Trophoblast cell (in vitro differentiated cells and primary cell): ENCODE measurements around the gene ZSCAN12.

ENCODE experiments used
- DNase-seq, 2 donors: peaks; one replicate each; pipeline ENCODE4 v3.0.0-alpha.2; 2016
- H2AFZ ChIP-seq: 2 replicates; pipeline ENCODE4 v1.6.1; 2013; ENCODE audit warnings: low read length, moderate library complexity, mild to moderate bottlenecking; ENCODE audit not compliant: insufficient read depth, poor library complexity
- H2AK5ac ChIP-seq: 2 replicates; pipeline ENCODE4 v1.6.1; 2013; ENCODE audit warnings: mild to moderate bottlenecking, low read length
- H2BK120ac ChIP-seq: 2 replicates; pipeline ENCODE4 v1.6.1; 2013; ENCODE audit warnings: low read length, mild to moderate bottlenecking, moderate library complexity; ENCODE audit not compliant: insufficient read depth, poor library complexity
- H2BK12ac ChIP-seq: 2 replicates; pipeline ENCODE4 v1.6.1; 2013; ENCODE audit warnings: mild to moderate bottlenecking, low read length, moderate library complexity
- H2BK5ac ChIP-seq: 2 replicates; pipeline ENCODE4 v1.6.1; 2013; ENCODE audit warnings: low read length, low read depth, moderate library complexity, mild to moderate bottlenecking; ENCODE audit not compliant: poor library complexity
- H3K14ac ChIP-seq: 2 replicates; pipeline ENCODE4 v1.6.1; 2013; ENCODE audit warnings: mild to moderate bottlenecking, low read length
- H3K18ac ChIP-seq: 2 replicates; pipeline ENCODE4 v1.6.1; 2013; ENCODE audit warnings: mild to moderate bottlenecking, low read length
- H3K23ac ChIP-seq: 2 replicates; pipeline ENCODE4 v1.6.1; 2013; ENCODE audit warnings: low read length
- H3K27ac ChIP-seq: 2 replicates; pipeline ENCODE4 v1.5.1; 2013; ENCODE audit warnings: low read depth, mild to moderate bottlenecking, inconsistent platforms, low read length, moderate library complexity
- H3K27me3 ChIP-seq: 2 replicates; pipeline ENCODE4 v1.6.1; 2013; ENCODE audit warnings: inconsistent platforms, mild to moderate bottlenecking, low read length, moderate library complexity; ENCODE audit not compliant: insufficient read depth
- H3K36me3 ChIP-seq, 2 experiments: 1 replicate in 1 of 2; 2 replicates in 1 of 2; pipeline ENCODE4 v1.6.1; 2013; ENCODE audit warnings: low read length in 2 of 2, mild to moderate bottlenecking in 2 of 2, moderate library complexity in 1 of 2; ENCODE audit not compliant: insufficient read depth in 2 of 2, control insufficient read depth in 1 of 2
- H3K4ac ChIP-seq: 2 replicates; pipeline ENCODE4 v1.6.1; 2013; ENCODE audit warnings: low read depth, mild to moderate bottlenecking, low read length, moderate library complexity
- H3K4me1 ChIP-seq, 2 experiments: 1 replicate in 1 of 2; 2 replicates in 1 of 2; pipeline ENCODE4 v1.6.1; 2013; ENCODE audit warnings: low read length in 2 of 2, mild to moderate bottlenecking in 2 of 2, moderate library complexity in 1 of 2; ENCODE audit not compliant: insufficient read depth in 2 of 2, control insufficient read depth in 1 of 2
- H3K4me2 ChIP-seq: 2 replicates; pipeline ENCODE4 v1.6.1; 2013; ENCODE audit warnings: inconsistent platforms, mild to moderate bottlenecking, low read length, moderate library complexity
- H3K4me3 ChIP-seq: 2 replicates; pipeline ENCODE4 v1.5.1; 2013; ENCODE audit warnings: mild to moderate bottlenecking, low read depth, low read length, inconsistent platforms
- H3K79me1 ChIP-seq: one replicate; pipeline ENCODE4 v1.6.1; 2013; ENCODE audit warnings: low read length
- H3K79me2 ChIP-seq: 2 replicates; pipeline ENCODE4 v1.6.1; 2013; ENCODE audit warnings: low read length, mild to moderate bottlenecking; ENCODE audit not compliant: control insufficient read depth, insufficient read depth, poor library complexity
- H3K9ac ChIP-seq: 2 replicates; pipeline ENCODE4 v1.6.1; 2013; ENCODE audit warnings: mild to moderate bottlenecking, low read length
- H3K9me3 ChIP-seq: 2 replicates; pipeline ENCODE4 v1.6.1; 2013; ENCODE audit warnings: low read depth, mild to moderate bottlenecking, control low read depth, inconsistent platforms, low read length; ENCODE audit not compliant: insufficient read depth
- H4K12ac ChIP-seq: 2 replicates; pipeline ENCODE4 v1.6.1; 2013; ENCODE audit warnings: low read depth, mild to moderate bottlenecking, low read length, moderate library complexity
- H4K8ac ChIP-seq: 2 replicates; pipeline ENCODE4 v1.6.1; 2013; ENCODE audit warnings: low read depth, mild to moderate bottlenecking, low read length, moderate library complexity
- H4K91ac ChIP-seq: one replicate; pipeline ENCODE4 v1.6.1; 2013; ENCODE audit warnings: low read depth, mild to moderate bottlenecking, low read length, moderate library complexity
- WGBS: extraction: QIAGEN DNeasy Blood & Tissue Kit; methylation state at CpG from one replicate; pipeline ENCODE4 v1.1.7; 2013; ENCODE audit warnings: missing lambda C conversion rate; ENCODE audit not compliant: insufficient read length, insufficient coverage; ENCODE audit errors: extremely low coverage; 5-methylcytosine and 5-hydroxymethylcytosine counted together

Gene ZSCAN12

GRCh38 chr6:28355743-28356665, 43.5 kb downstream of the ZSCAN12 start:
- DNase-seq = peak; percentile 72 to 94
- Histone ChIP-seq H3K79me1 (no peaks in the 10 kb centered on the region), H2BK5ac (no peak overlapping the region), H3K9me3 (peaks cover 6% of the 10 kb centered on the region), H3K18ac (peak overlapping the region; percentile 3), H2BK12ac (no peak overlapping the region), H3K4me3 (no peak overlapping the region), H3K14ac (no peak overlapping the region), H2BK120ac (no peak overlapping the region), H3K27ac (no peak overlapping the region), H4K12ac (peak overlapping the region; percentile 46), H3K4ac (no peak overlapping the region), H4K8ac (peak overlapping the region; percentile 36), H3K4me2 (peak overlapping the region; percentile 55), H3K27me3 (no peaks in the 10 kb centered on the region), H3K23ac (no peak overlapping the region), H3K79me2 (no peaks in the 10 kb centered on the region), H2AK5ac (peak overlapping the region; percentile 15), H2AFZ (no peak overlapping the region), H3K36me3 (peaks cover 0 to 10% of the 10 kb centered on the region in 2 experiments), H4K91ac (no peak overlapping the region), H3K9ac (no peak overlapping the region), H3K4me1 (peaks cover 0 to 6% of the 10 kb centered on the region in 2 experiments)
- no CpG with 5 or more reads among the region's 19 CpGs for WGBS

GRCh38 chr6:28354688-28355554, 44.6 kb downstream of the ZSCAN12 start:
- Histone ChIP-seq H4K8ac (no peak overlapping the region), H3K9me3 (peaks cover 6% of the 10 kb centered on the region), H3K27ac (no peak overlapping the region), H3K18ac (no peak overlapping the region), H3K4me2 (no peak overlapping the region), H3K36me3 (peaks cover 0 to 7% of the 10 kb centered on the region in 2 experiments), H2BK12ac (no peak overlapping the region), H3K4me1 (peaks cover 0 to 6% of the 10 kb centered on the region in 2 experiments), H4K12ac (no peak overlapping the region), H2AK5ac (no peak overlapping the region), H3K4me3 (no peak overlapping the region), H4K91ac (no peak overlapping the region), H3K4ac (no peak overlapping the region), H3K23ac (peak overlapping the region; percentile 88), H2BK5ac (no peak overlapping the region), H3K79me1 (peaks cover 4% of the 10 kb centered on the region), H3K9ac (no peak overlapping the region), H3K14ac (no peak overlapping the region), H3K79me2 (peaks cover 3% of the 10 kb centered on the region), H2BK120ac (no peak overlapping the region), H2AFZ (no peak overlapping the region), H3K27me3 (no peaks in the 10 kb centered on the region)
- no peak for DNase-seq
- no CpG with 5 or more reads among the region's 10 CpGs for WGBS

GRCh38 chr6:28353981-28354676, 45.4 kb downstream of the ZSCAN12 start:
- WGBS = no CpG with 5 or more reads among the region's 11 CpGs
- Histone ChIP-seq H2BK120ac (no peak overlapping the region), H4K91ac (no peak overlapping the region)

GRCh38 chr6:28353356-28353755, 46.2 kb downstream of the ZSCAN12 start:
- no peak overlapping the region for H2AK5ac ChIP-seq
- DNase-seq = no peak
- no peak overlapping the region for H2AFZ ChIP-seq
- no peak overlapping the region for H3K18ac ChIP-seq
- H3K4me3 ChIP-seq = no peak overlapping the region
- peaks cover 0 to 7% of the 10 kb centered on the region in 2 experiments for H3K36me3 ChIP-seq
- peaks cover 5% of the 10 kb centered on the region for H3K79me1 ChIP-seq
- peaks cover 6% of the 10 kb centered on the region for H3K9me3 ChIP-seq
- H4K91ac ChIP-seq = no peak overlapping the region
- no peak overlapping the region for H2BK5ac ChIP-seq
- H3K14ac ChIP-seq = no peak overlapping the region
- peaks cover 0 to 6% of the 10 kb centered on the region in 2 experiments for H3K4me1 ChIP-seq
- no peaks in the 10 kb centered on the region for H3K27me3 ChIP-seq
- H3K4me2 ChIP-seq = no peak overlapping the region
- H2BK12ac ChIP-seq = no peak overlapping the region
- H3K9ac ChIP-seq = no peak overlapping the region
- H4K8ac ChIP-seq = no peak overlapping the region
- H3K4ac ChIP-seq = no peak overlapping the region
- peaks cover 4% of the 10 kb centered on the region for H3K79me2 ChIP-seq
- H4K12ac ChIP-seq = no peak overlapping the region
- no peak overlapping the region for H3K23ac ChIP-seq
- no CpG with 5 or more reads among the region's 3 CpGs for WGBS
- H3K27ac ChIP-seq = no peak overlapping the region
- no peak overlapping the region for H2BK120ac ChIP-seq

More at GRCh38 chr6:28353981-28354676, 45.4 kb downstream of the ZSCAN12 start:
- peak; percentile 27 to 69 for DNase-seq
- Histone ChIP-seq H3K4me3 (no peak overlapping the region), H3K14ac (no peak overlapping the region), H3K9me3 (peaks cover 6% of the 10 kb centered on the region), H4K12ac (no peak overlapping the region), H3K4ac (no peak overlapping the region), H3K23ac (no peak overlapping the region), H3K18ac (no peak overlapping the region), H2BK12ac (no peak overlapping the region), H3K79me2 (peaks cover 4% of the 10 kb centered on the region), H3K36me3 (peaks cover 0 to 7% of the 10 kb centered on the region in 2 experiments), H3K27ac (no peak overlapping the region), H3K4me2 (no peak overlapping the region), H3K9ac (no peak overlapping the region), H4K8ac (no peak overlapping the region), H2BK5ac (no peak overlapping the region), H3K79me1 (peaks cover 5% of the 10 kb centered on the region), H3K4me1 (peaks cover 0 to 6% of the 10 kb centered on the region in 2 experiments), H2AFZ (no peak overlapping the region), H3K27me3 (no peaks in the 10 kb centered on the region), H2AK5ac (no peak overlapping the region)
